T-helper 22 cell (primary cell): ENCODE data around the gene RHBDL1.

ENCODE experiments used
- DNase-seq: peaks from one replicate; pipeline ENCODE4 v3.0.0-alpha.2; 2020; ENCODE audit warnings: low read depth

Gene RHBDL1

GRCh38 chr16:674214-674881 lies 1.1 kb upstream of the RHBDL1 start:
- DNase-seq, result no peak

GRCh38 chr16:675884-676564 lies 553 bp downstream of the RHBDL1 start:
- DNase-seq, result no peak

- DNase-seq, result no peak
These were observed 1.1 kb downstream of the RHBDL1 start for GRCh38 chr16:676565-676902.

GRCh38 chr16:676913-677312 lies 1.4 kb downstream of the RHBDL1 start:
- no peak for DNase-seq

GRCh38 chr16:677316-678190 lies 2.1 kb downstream of the RHBDL1 start:
- no peak for DNase-seq

GRCh38 chr16:678209-678857 lies 2.9 kb downstream of the RHBDL1 start:
- no peak for DNase-seq

- DNase-seq, result peak; percentile 42
These were observed 3.7 kb downstream of the RHBDL1 start for GRCh38 chr16:678858-679813.

GRCh38 chr16:679814-680624 lies 4.5 kb downstream of the RHBDL1 start, which contains the start of gene STUB1:
Gene STUB1, plus strand, starts transcription at chr16:680410. Its CDS starts 116 bp downstream, at chr16:680526.
- peak; percentile 83 for DNase-seq

GRCh38 chr16:680625-680945 lies 5.1 kb downstream of the RHBDL1 start:
- DNase-seq, result no peak

- DNase-seq, result no peak
These were observed 5.7 kb downstream of the RHBDL1 start for GRCh38 chr16:680967-681745.

GRCh38 chr16:681746-682427 lies 6.4 kb downstream of the RHBDL1 start:
- DNase-seq, result no peak

- no peak for DNase-seq
These were observed 7.3 kb downstream of the RHBDL1 start for GRCh38 chr16:682493-683395.

GRCh38 chr16:683396-684070 lies 8.1 kb downstream of the RHBDL1 start:
- DNase-seq, result no peak

- DNase-seq, result peak; percentile 96
These were observed 8.8 kb downstream of the RHBDL1 start, which contains the start of gene JMJD8 for GRCh38 chr16:684071-684794. Gene JMJD8, minus strand, starts transcription at chr16:684334. Its CDS starts 15 bp downstream, at chr16:684319.

GRCh38 chr16:684961-685696 lies 9.7 kb downstream of the RHBDL1 start:
- no peak for DNase-seq

GRCh38 chr16:685967-686366 lies 10.5 kb downstream of the RHBDL1 start:
- no peak for DNase-seq
